ENCODE results near the gene LDLRAD3. TPM values are rescaled to one million over a fixed set of nuclear protein-coding genes. Genes with fewer than 3 reads are reported as not detected.

LDLRAD3 gene
- total and polyA plus RNA-seq, 9 donors: 14.5 to 32.4 (median 17.2) TPM

GRCh38 chr11:36051235-36052144, 107.6 kb downstream of the LDLRAD3 start:
- WGBS, 3 donors: 82 to 89% (median 86%) methylated on average over 8 of the region's 8 CpGs
- Histone ChIP-seq H3K9me3 (no peaks in the 10 kb centered on the region), H3K4me1 (ENCODE audit: insufficient read depth) (peaks cover 17% of the 10 kb centered on the region), H3K27me3 (no peaks in the 10 kb centered on the region), H3K27ac (no peak overlapping the region), H3K36me3 (no peaks in the 10 kb centered on the region), H3K4me3 (no peak overlapping the region)
- no peak for DNase-seq
- TF ChIP-seq EP300 (IDR thresholded peaks at IDR 0.05): no peak
- TF ChIP-seq POLR2A (IDR thresholded peaks at IDR 0.05): no peak
- no peak for TF ChIP-seq CTCF (IDR thresholded peaks at IDR 0.05)
- intact Hi-C loops (cut with DNase I): no loop called here

- intact Hi-C loops (cut with DNase I): no loop called here
- WGBS, 3 donors: 84 to 86% (median 85%) methylated on average over 5 of the region's 5 CpGs
Observed at GRCh38 chr11:36053281-36053680, 109.4 kb downstream of the LDLRAD3 start.

GRCh38 chr11:36053862-36054261, 110.0 kb downstream of the LDLRAD3 start:
- no peak for DNase-seq
- Histone ChIP-seq H3K36me3 (no peaks in the 10 kb centered on the region), H3K27ac (no peak overlapping the region), H3K4me3 (no peak overlapping the region), H3K27me3 (no peaks in the 10 kb centered on the region), H3K4me1 (ENCODE audit: insufficient read depth) (peaks cover 24% of the 10 kb centered on the region), H3K9me3 (no peaks in the 10 kb centered on the region)
- intact Hi-C loops (cut with DNase I): no loop called here
- WGBS, 3 donors: 14 to 24% (median 19%) methylated on average over 3 of the region's 3 CpGs
- no peak for TF ChIP-seq EP300 (IDR thresholded peaks at IDR 0.05)
- peak in 1 of 3 donors; percentile 8 for TF ChIP-seq CTCF (IDR thresholded peaks at IDR 0.05)

More at GRCh38 chr11:36053281-36053680, 109.4 kb downstream of the LDLRAD3 start:
- Histone ChIP-seq H3K27me3 (no peaks in the 10 kb centered on the region), H3K4me1 (ENCODE audit: insufficient read depth) (peaks cover 26% of the 10 kb centered on the region), H3K27ac (no peak overlapping the region), H3K36me3 (no peaks in the 10 kb centered on the region), H3K4me3 (no peak overlapping the region), H3K9me3 (no peaks in the 10 kb centered on the region)
- TF ChIP-seq CTCF (IDR thresholded peaks at IDR 0.05): no peak
- TF ChIP-seq EP300 (IDR thresholded peaks at IDR 0.05): no peak
- TF ChIP-seq POLR2A (IDR thresholded peaks at IDR 0.05): no peak
- no peak for DNase-seq

GRCh38 chr11:36054628-36055027, 110.8 kb downstream of the LDLRAD3 start:
- no peaks in the 10 kb centered on the region for H3K36me3 ChIP-seq
- peaks cover 23% of the 10 kb centered on the region for H3K4me1 ChIP-seq (ENCODE audit: insufficient read depth)
- H3K4me3 ChIP-seq: no peak overlapping the region
- TF ChIP-seq EP300 (IDR thresholded peaks at IDR 0.05): no peak
- TF ChIP-seq CTCF (IDR thresholded peaks at IDR 0.05): no peak
- no peak for TF ChIP-seq POLR2A (IDR thresholded peaks at IDR 0.05)
- no peaks in the 10 kb centered on the region for H3K27me3 ChIP-seq
- DNase-seq: no peak
- intact Hi-C loops (cut with DNase I): no loop called here
- WGBS, 3 donors: 88 to 96% (median 93%) methylated on average over 1 of the region's 1 CpG
- H3K27ac ChIP-seq: no peak overlapping the region
- H3K9me3 ChIP-seq: no peaks in the 10 kb centered on the region

Measured in ovary (tissue), 9 donors.